IMR-90 (cell line): ENCODE data around the gene C6orf47. TPM values are rescaled to one million over a fixed set of nuclear protein-coding genes. Genes with fewer than 3 reads are reported as not detected.

Experiments used
- ATAC-seq: fragments of 200-7000 bp; cut with Tn5 transposase; 2 replicates; pipeline ENCODE4 v1.9.1; 2020; ENCODE audit warnings: low read depth, mild to moderate bottlenecking, moderate library complexity
- BruUV-seq: library from RNA; stranded (reverse); fragments of 400-500 nt; replicated peaks from 2 replicates; lab custom pipeline; 2021; lab: Mats Ljungman, UMichigan
- CTCF ChIA-PET: fragments of 300-600 bp; formaldehyde crosslinking; extraction: SDS; loops from one replicate; lab custom pipeline; 2021; ENCODE audit warnings: antibody characterized with exemption; lab: Yijun Ruan, JAX
- POLR2A ChIA-PET: fragments of 300-600 bp; sonication (Branson Sonifier 250); formaldehyde crosslinking; loops from one replicate; lab custom pipeline; 2022; ENCODE audit warnings: antibody characterized with exemption; ENCODE audit not compliant: unreplicated experiment; lab: Charles Lee
- DNase-seq: peaks from one replicate; pipeline ENCODE4 v3.0.0; 2013
- H2AFZ ChIP-seq: replicated peaks from 2 replicates; pipeline ENCODE3; 2013; ENCODE audit warnings: low read length, mild to moderate bottlenecking; ENCODE audit not compliant: poor library complexity
- H2AK5ac ChIP-seq: 2 replicates; pipeline ENCODE4 v1.6.1; 2013; ENCODE audit warnings: low read depth, low read length, inconsistent platforms
- H2AK9ac ChIP-seq: replicated peaks from 2 replicates; pipeline ENCODE3; 2013; ENCODE audit warnings: mild to moderate bottlenecking, low read depth, low read length, moderate library complexity; ENCODE audit not compliant: poor library complexity
- H2BK120ac ChIP-seq: 2 replicates; pipeline ENCODE4 v1.6.1; 2013; ENCODE audit warnings: low read depth, low read length, inconsistent platforms
- H2BK15ac ChIP-seq: 3 replicates; pipeline ENCODE4 v1.6.1; 2013; ENCODE audit warnings: low read depth, low read length, inconsistent platforms
- H2BK20ac ChIP-seq: 2 replicates; pipeline ENCODE4 v1.6.1; 2013; ENCODE audit warnings: low read depth, mild to moderate bottlenecking, inconsistent platforms, low read length, moderate library complexity
- H2BK5ac ChIP-seq: 2 replicates; pipeline ENCODE4 v1.6.1; 2013; ENCODE audit warnings: mild to moderate bottlenecking, low read depth, low read length, inconsistent platforms; ENCODE audit not compliant: poor library complexity, severe bottlenecking
- H3K14ac ChIP-seq: replicated peaks from 2 replicates; pipeline ENCODE4 v1.6.1; 2013; ENCODE audit warnings: low read depth, low read length, inconsistent platforms
- H3K18ac ChIP-seq: 2 replicates; pipeline ENCODE4 v1.6.1; 2013; ENCODE audit warnings: low read depth, low read length, control low read depth
- H3K23ac ChIP-seq: 2 replicates; pipeline ENCODE4 v1.6.1; 2013; ENCODE audit warnings: low read depth, low read length, inconsistent platforms
- H3K27ac ChIP-seq: 2 replicates; pipeline ENCODE4 v1.5.1; 2013; ENCODE audit warnings: mild to moderate bottlenecking, control low read depth, low read length; ENCODE audit not compliant: insufficient read depth
- H3K27me3 ChIP-seq: 2 replicates; pipeline ENCODE4 v1.6.1; 2013; ENCODE audit warnings: low read length; ENCODE audit not compliant: control insufficient read depth, insufficient read depth
- H3K36me3 ChIP-seq: 2 replicates; pipeline ENCODE4 v1.6.1; 2013; ENCODE audit warnings: low read length, mixed read lengths; ENCODE audit not compliant: control insufficient read depth, insufficient read depth
- H3K4ac ChIP-seq: 2 replicates; pipeline ENCODE4 v1.6.1; 2013; ENCODE audit warnings: low read depth, low read length, inconsistent platforms
- H3K4me1 ChIP-seq: 2 replicates; pipeline ENCODE4 v1.6.1; 2013; ENCODE audit warnings: low read length, mixed read lengths; ENCODE audit not compliant: control insufficient read depth, insufficient read depth
- H3K4me2 ChIP-seq: 2 replicates; pipeline ENCODE4 v1.6.1; 2013; ENCODE audit warnings: low read depth, mild to moderate bottlenecking, control low read depth, low read length, moderate library complexity
- H3K4me3 ChIP-seq: 2 replicates; pipeline ENCODE4 v1.5.1; 2013; ENCODE audit warnings: low read depth, mild to moderate bottlenecking, control low read depth, low read length, moderate library complexity; ENCODE audit not compliant: insufficient read depth
- H3K56ac ChIP-seq: 2 replicates; pipeline ENCODE4 v1.6.1; 2013; ENCODE audit warnings: low read length, inconsistent platforms; ENCODE audit not compliant: insufficient read depth; ENCODE audit errors: extremely low read depth
- H3K79me1 ChIP-seq, 2 experiments: 2 replicates each; pipeline ENCODE4 v1.6.1; 2013; ENCODE audit warnings: low read length in 2 of 2, inconsistent platforms in 1 of 2, low read depth in 1 of 2
- H3K9ac ChIP-seq: 2 replicates; pipeline ENCODE4 v1.6.1; 2013; ENCODE audit warnings: low read depth, low read length, control low read depth
- H3K9me1 ChIP-seq: 2 replicates; pipeline ENCODE4 v1.6.1; 2013; ENCODE audit warnings: low read length, inconsistent platforms; ENCODE audit not compliant: insufficient read depth
- H3K9me3 ChIP-seq: 2 replicates; pipeline ENCODE4 v1.6.1; 2013; ENCODE audit warnings: low read length; ENCODE audit not compliant: control insufficient read depth, insufficient read depth
- H4K20me1 ChIP-seq: 2 replicates; pipeline ENCODE4 v1.6.1; 2013; ENCODE audit warnings: low read length, inconsistent platforms; ENCODE audit not compliant: insufficient read depth
- H4K5ac ChIP-seq: 2 replicates; pipeline ENCODE4 v1.6.1; 2013; ENCODE audit warnings: mild to moderate bottlenecking, low read depth, low read length, control low read depth
- H4K8ac ChIP-seq, 2 experiments: 2 replicates each; pipeline ENCODE4 v1.6.1; 2013; ENCODE audit warnings: low read depth in 2 of 2, low read length in 2 of 2, control low read depth in 1 of 2, inconsistent platforms in 1 of 2
- H4K91ac ChIP-seq: 2 replicates; pipeline ENCODE4 v1.6.1; 2013; ENCODE audit warnings: low read depth, low read length, inconsistent platforms; ENCODE audit not compliant: insufficient read depth
- CEBPB ChIP-seq: IDR thresholded peaks from 2 replicates; pipeline ENCODE4 v1.6.1; 2012; ENCODE audit warnings: low read depth, low read length, improper control_type of control experiment
- MAFK ChIP-seq: IDR thresholded peaks from 2 replicates; pipeline ENCODE4 v1.6.1; 2012; ENCODE audit warnings: low read depth, low read length, improper control_type of control experiment
- MXI1 ChIP-seq: IDR thresholded peaks from 2 replicates; pipeline ENCODE4 v1.6.1; 2012; ENCODE audit warnings: low read depth, mild to moderate bottlenecking, low read length, moderate library complexity, borderline replicate concordance
- RFX5 ChIP-seq: IDR thresholded peaks from 2 replicates; pipeline ENCODE4 v1.8.0; 2012; ENCODE audit warnings: low read depth, mild to moderate bottlenecking, low read length, moderate library complexity
- WGBS, 2 experiments: methylation state at CpG; one replicate each; pipeline versions ENCODE4 v1.1.5 to v1.1.7; 2013; ENCODE audit warnings: missing lambda C conversion rate in 2 of 2; ENCODE audit not compliant: insufficient read length in 1 of 2; ENCODE audit errors: extremely low coverage in 2 of 2; 5-methylcytosine and 5-hydroxymethylcytosine counted together
- dilution Hi-C: fragments of 300-500 bp; cut with HindIII; formaldehyde crosslinking; loops from one replicate; pipeline ENCODE4 v1.14.3; 2018; ENCODE audit warnings: low sequenced_read_pairs; ENCODE audit not compliant: unreplicated experiment
- in situ Hi-C: fragments of 300-500 bp; cut with MboI; formaldehyde crosslinking; loops from 3 replicates; pipeline ENCODE4 v1.14.3; 2019; ENCODE audit warnings: low sequenced_read_pairs, inconsistent platforms, mixed read lengths
- intact Hi-C: fragments of 100-400 bp; cut with micrococcal nuclease; formaldehyde crosslinking; loops from 2 replicates; pipeline ENCODE4 v1.10.0; 2022
- polyA plus RNA-seq, 3 experiments: library from polyadenylated mRNA; depleted of rRNA; stranded (reverse); fragments of >200 nt; gene quantifications; 2 replicates each; pipeline ENCODE4 v1.2.3, GENCODE V29; 2012; ENCODE audit warnings: low replicate concordance in 1 of 3
- total RNA-seq: library from RNA; depleted of rRNA; stranded (reverse); fragments of >200 nt; gene quantifications from 2 replicates; pipeline ENCODE4 v1.2.3, GENCODE V29; 2012

Gene C6orf47
- total and polyA plus RNA-seq, 2 of the 4 experiments (the other 2 are of a cell fraction) = 8.9 to 14.2 TPM

GRCh38 chr6:31687860-31688693 is 27.5 kb upstream of the C6orf47 start:
- no TSS peak for BruUV-seq
- POLR2A ChIA-PET = no interaction called here
- no peak for DNase-seq
- dilution Hi-C loops (no loop called here), intact Hi-C loops (no loop called here), in situ Hi-C loops (loop anchor here (10.0 kb wide), 2 partner anchors 147 to 257 kb away; partner anchors contain the start of gene CFB)
- H3K9ac ChIP-seq = no peak overlapping the region
- no peak for ATAC-seq
- no peak overlapping the region for H4K91ac ChIP-seq
- no peak overlapping the region for H3K4me3 ChIP-seq
- no peak overlapping the region for H3K14ac ChIP-seq
- H4K8ac ChIP-seq = no peak overlapping the region
- no peak overlapping the region for H3K27ac ChIP-seq
- CTCF ChIA-PET = no interaction called here
- H3K36me3 ChIP-seq = peaks cover 62% of the 10 kb centered on the region
- H2AFZ ChIP-seq = no peak overlapping the region
- no peaks in the 10 kb centered on the region for H4K20me1 ChIP-seq
- H3K56ac ChIP-seq = no peak overlapping the region
- peaks cover 3% of the 10 kb centered on the region; the same call in 1 of the 2 replicates for H3K4me1 ChIP-seq
- H2BK15ac ChIP-seq = no peak overlapping the region
- H2BK5ac ChIP-seq = no peak overlapping the region
- H2BK120ac ChIP-seq = no peak overlapping the region
- no peak overlapping the region for H3K23ac ChIP-seq
- no peak overlapping the region for H2BK20ac ChIP-seq
- no peaks in the 10 kb centered on the region for H3K27me3 ChIP-seq
- WGBS, 2 experiments = no CpG with 5 or more reads among the region's 14 CpGs
- peaks cover 0 to 2% of the 10 kb centered on the region in 2 experiments; a peak in 1 of 4 replicates for H3K79me1 ChIP-seq
- H3K9me1 ChIP-seq = 0 out of 2 replicates have a peak, but pooled peaks cover 5% of the 10 kb centered on the region
- H3K4ac ChIP-seq = no peak overlapping the region
- TF ChIP-seq MAFK = no peak
- no peak for TF ChIP-seq CEBPB
- TF ChIP-seq MXI1 = no peak
- no peak for TF ChIP-seq RFX5
- H3K4me2 ChIP-seq = no peak overlapping the region
- no peak overlapping the region for H2AK9ac ChIP-seq
- no peak overlapping the region for H2AK5ac ChIP-seq
- H3K9me3 ChIP-seq = no peaks in the 10 kb centered on the region
- no peak overlapping the region for H4K5ac ChIP-seq
- no peak overlapping the region for H3K18ac ChIP-seq
